Breast epithelium (tissue), 4 donors: ENCODE results near the gene CCDC38. TPM values are rescaled to one million over a fixed set of nuclear protein-coding genes. Genes with fewer than 3 reads are reported as not detected.

Source experiments
- DNase-seq, 2 donors: peaks; one replicate each; pipeline ENCODE4 v3.0.0-alpha.2; 2019; ENCODE audit warnings: low spot score in 2 of 2
- H3K27ac ChIP-seq, 2 donors: fragments of 200-600 bp; sonication (generic) in 1 of 2; one replicate each; pipeline ENCODE4 v1.5.1; 2016 to 2019; ENCODE audit warnings: mild to moderate bottlenecking in 1 of 2
- H3K27me3 ChIP-seq, 2 donors: fragments of 200-600 bp; sonication (generic) in 1 of 2; one replicate each; pipeline versions ENCODE4 v1.5.1 to v1.6.0; 2017 to 2019; ENCODE audit warnings: control low read depth in 1 of 2, mild to moderate bottlenecking in 1 of 2
- H3K36me3 ChIP-seq: fragments of 200-600 bp; one replicate; pipeline ENCODE4 v1.5.1; 2019
- H3K4me1 ChIP-seq, 2 donors: fragments of 200-600 bp; sonication (generic); one replicate each; pipeline ENCODE4 v1.5.1; 2016 to 2019; ENCODE audit warnings: control low read depth in 1 of 2
- H3K4me3 ChIP-seq, 3 donors: fragments of 200-600 bp; sonication (generic); 1 replicate in 2 of 3; 2 replicates in 1 of 3; pipeline ENCODE4 v1.5.1; 2016 to 2019; ENCODE audit warnings: mild to moderate bottlenecking in 3 of 3, moderate library complexity in 2 of 3
- H3K9me3 ChIP-seq, 2 donors: fragments of 200-600 bp; sonication (generic) in 1 of 2; one replicate each; pipeline ENCODE4 v1.5.1; 2016 to 2019; ENCODE audit warnings: control low read depth in 1 of 2
- POLR2A ChIP-seq: fragments of 450-650 bp; IDR thresholded peaks from one replicate; pipeline ENCODE4 v1.6.1; 2016; ENCODE audit warnings: antibody characterized with exemption, mild to moderate bottlenecking, moderate library complexity
- POLR2AphosphoS5 ChIP-seq, 3 donors: sonication (generic); formaldehyde crosslinking; IDR thresholded peaks; one replicate each; pipeline ENCODE4 v1.6.1; 2017; ENCODE audit warnings: antibody characterized with exemption in 3 of 3
- intact Hi-C: fragments of 100-400 bp; cut with DNase I; formaldehyde crosslinking; loops from one replicate; pipeline ENCODE4 v1.15.1; 2023; ENCODE audit warnings: low total_unique reads
- total RNA-seq, 3 donors: library from RNA; depleted of rRNA; stranded (reverse); fragments of >200 nt; gene quantifications; one replicate each; pipeline ENCODE4 v1.1.0, GENCODE V29; 2016
- TF ChIP-seq, protein P1 (sequence below), 3 donors: fragments of 450-650 bp; IDR thresholded peaks; one replicate each; pipeline ENCODE4 v1.5.1; 2016 to 2017; ENCODE audit warnings: antibody characterized with exemption in 3 of 3, mild to moderate bottlenecking in 3 of 3, moderate library complexity in 3 of 3

CCDC38 gene
- total RNA-seq, 3 donors from 2014 or later, result 0.73 TPM; not detected in 2

DNA sequence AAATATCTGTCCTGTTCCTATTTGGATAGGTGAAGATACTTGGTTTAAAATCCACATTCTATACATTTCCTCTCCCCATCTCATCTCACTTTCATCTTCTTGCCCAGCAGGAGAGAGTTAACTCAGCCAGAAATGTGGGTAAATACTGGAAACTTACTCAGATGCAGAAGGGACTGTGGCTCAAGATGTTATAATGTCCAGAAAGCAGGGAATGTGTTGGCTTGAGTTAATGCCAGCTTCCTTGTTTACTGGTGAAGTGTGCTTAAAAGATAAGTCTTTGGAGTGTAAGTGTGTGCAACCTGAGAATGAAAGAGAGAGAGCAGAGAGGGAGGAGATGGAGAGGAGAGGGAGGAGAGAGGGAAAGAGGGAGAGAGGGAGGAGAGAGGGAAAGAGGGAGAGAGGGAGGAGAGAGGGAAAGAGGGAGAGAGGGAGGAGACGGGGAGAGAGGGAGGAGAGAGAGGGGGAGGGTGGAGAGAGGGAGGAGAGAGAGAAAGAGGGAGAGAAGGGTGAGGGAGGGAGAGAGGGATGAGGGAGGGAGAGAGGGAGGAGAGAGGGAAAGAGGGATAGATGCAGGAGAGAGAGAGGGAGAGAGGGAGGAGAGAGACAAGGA is 105.7 kb downstream of the CCDC38 start:
- Histone ChIP-seq H3K4me1 (peaks cover 0 to 10% of the 10 kb centered on the region in 2 donors), H3K27ac (peak overlapping the region; percentile 14 to 53), H3K9me3 (no peaks in the 10 kb centered on the region), H3K27me3 (no peaks in the 10 kb centered on the region), H3K4me3 (no peak overlapping the region), H3K36me3 (no peaks in the 10 kb centered on the region)
- TF ChIP-seq, protein P1, sequence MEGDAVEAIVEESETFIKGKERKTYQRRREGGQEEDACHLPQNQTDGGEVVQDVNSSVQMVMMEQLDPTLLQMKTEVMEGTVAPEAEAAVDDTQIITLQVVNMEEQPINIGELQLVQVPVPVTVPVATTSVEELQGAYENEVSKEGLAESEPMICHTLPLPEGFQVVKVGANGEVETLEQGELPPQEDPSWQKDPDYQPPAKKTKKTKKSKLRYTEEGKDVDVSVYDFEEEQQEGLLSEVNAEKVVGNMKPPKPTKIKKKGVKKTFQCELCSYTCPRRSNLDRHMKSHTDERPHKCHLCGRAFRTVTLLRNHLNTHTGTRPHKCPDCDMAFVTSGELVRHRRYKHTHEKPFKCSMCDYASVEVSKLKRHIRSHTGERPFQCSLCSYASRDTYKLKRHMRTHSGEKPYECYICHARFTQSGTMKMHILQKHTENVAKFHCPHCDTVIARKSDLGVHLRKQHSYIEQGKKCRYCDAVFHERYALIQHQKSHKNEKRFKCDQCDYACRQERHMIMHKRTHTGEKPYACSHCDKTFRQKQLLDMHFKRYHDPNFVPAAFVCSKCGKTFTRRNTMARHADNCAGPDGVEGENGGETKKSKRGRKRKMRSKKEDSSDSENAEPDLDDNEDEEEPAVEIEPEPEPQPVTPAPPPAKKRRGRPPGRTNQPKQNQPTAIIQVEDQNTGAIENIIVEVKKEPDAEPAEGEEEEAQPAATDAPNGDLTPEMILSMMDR (IDR thresholded peaks at IDR 0.05), result no peak
- no peak for TF ChIP-seq POLR2A
- no peak for TF ChIP-seq POLR2AphosphoS5 (IDR thresholded peaks at IDR 0.05)
- no peak for DNase-seq
- intact Hi-C loops, result no loop called here

DNA sequence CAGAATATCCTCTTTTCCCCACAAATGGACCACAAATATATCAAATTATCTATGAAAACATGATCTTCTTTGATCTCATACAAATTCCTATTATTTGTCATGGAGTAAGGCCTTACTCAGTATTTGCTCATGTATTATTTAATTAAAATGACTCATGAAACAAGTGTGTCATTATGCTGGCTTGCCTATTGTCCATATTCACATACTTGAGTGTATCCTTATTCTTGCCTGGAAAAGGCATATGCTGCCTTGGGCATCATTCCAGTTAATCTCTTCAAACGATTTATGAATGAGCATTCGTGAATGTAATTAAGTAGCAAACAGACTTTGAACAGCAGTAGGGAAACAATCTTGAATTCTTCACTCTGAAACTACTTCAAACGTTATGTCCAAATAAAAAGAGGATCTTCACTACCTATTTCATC is 106.2 kb downstream of the CCDC38 start:
- Histone ChIP-seq H3K4me3 (no peak overlapping the region), H3K27me3 (no peaks in the 10 kb centered on the region), H3K27ac (peak overlapping the region; percentile 14 to 53), H3K9me3 (no peaks in the 10 kb centered on the region), H3K36me3 (no peaks in the 10 kb centered on the region), H3K4me1 (peaks cover 0 to 10% of the 10 kb centered on the region in 2 donors)
- TF ChIP-seq POLR2AphosphoS5 (IDR thresholded peaks at IDR 0.05) (no peak), POLR2A (no peak)
- TF ChIP-seq, protein P1 (IDR thresholded peaks at IDR 0.05), result no peak
- intact Hi-C loops, result no loop called here
- DNase-seq, result no peak

DNA sequence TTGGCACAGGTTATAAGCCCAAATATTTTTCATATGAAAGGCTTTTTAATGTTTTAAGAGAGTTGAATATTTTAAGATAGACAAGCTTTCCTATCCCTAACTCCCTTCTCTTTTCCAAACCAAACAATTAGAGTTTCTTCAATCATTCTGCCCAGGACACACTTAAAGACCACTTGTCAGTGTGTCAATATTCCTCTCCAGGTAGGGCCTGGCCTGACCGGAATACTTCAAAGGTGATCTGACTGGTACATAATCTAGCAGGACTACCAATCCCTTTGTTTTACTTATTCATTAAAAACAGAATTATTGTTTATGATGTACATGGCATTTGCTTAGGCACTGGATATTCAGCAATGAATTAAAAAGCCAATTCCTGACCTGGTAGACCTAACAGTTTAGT is 107.8 kb downstream of the CCDC38 start:
- H3K27ac ChIP-seq, result no peak overlapping the region

DNA sequence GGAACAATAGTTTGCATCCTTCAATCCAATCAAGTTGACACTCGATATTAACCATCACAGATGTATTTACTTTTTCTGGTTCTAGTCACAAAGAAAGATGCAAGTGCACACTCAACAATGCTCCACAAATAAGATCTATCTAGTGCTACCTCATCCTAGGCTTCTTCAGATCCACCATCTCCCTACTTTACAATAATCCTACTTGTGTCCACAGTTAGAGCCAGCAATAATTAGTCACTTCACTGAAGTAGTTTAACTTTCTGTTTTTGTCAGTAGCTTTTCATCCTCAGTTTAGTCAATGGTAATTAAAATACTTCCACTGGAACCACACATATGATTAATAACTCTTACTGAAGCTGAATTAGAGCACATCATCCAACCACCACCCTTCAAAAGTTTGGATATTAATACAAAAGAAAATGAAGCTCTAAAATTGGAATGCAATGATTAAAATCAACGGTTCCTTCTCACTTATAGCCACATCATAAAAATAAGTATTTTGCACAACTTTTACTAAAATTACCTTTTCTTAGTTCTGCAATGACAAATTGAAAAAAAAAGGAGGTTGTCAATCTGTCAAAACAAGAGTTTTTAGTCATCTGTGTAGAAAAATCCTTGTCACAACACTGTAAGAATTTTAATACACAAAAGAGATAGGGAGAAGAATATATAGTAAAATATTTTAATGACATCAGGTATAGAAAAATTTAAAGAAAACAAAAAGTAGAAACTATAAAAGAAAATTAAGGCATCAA is 111.9 kb downstream of the CCDC38 start:
- TF ChIP-seq POLR2A, result no peak
- TF ChIP-seq POLR2AphosphoS5 (IDR thresholded peaks at IDR 0.05), result no peak
- TF ChIP-seq, protein P1 (IDR thresholded peaks at IDR 0.05), result no peak
- Histone ChIP-seq H3K4me3 (no peak overlapping the region), H3K27ac (no peak overlapping the region)

More for the DNA sequence above, 107.8 kb downstream of the CCDC38 start:
- Histone ChIP-seq H3K9me3 (no peaks in the 10 kb centered on the region), H3K4me1 (peaks cover 0 to 10% of the 10 kb centered on the region in 2 donors), H3K36me3 (no peaks in the 10 kb centered on the region), H3K27me3 (no peaks in the 10 kb centered on the region), H3K4me3 (no peak overlapping the region)
- no peak for DNase-seq
- TF ChIP-seq POLR2AphosphoS5 (IDR thresholded peaks at IDR 0.05) (no peak), POLR2A (no peak)
- TF ChIP-seq, protein P1 (IDR thresholded peaks at IDR 0.05), result no peak
- intact Hi-C loops, result no loop called here

DNA sequence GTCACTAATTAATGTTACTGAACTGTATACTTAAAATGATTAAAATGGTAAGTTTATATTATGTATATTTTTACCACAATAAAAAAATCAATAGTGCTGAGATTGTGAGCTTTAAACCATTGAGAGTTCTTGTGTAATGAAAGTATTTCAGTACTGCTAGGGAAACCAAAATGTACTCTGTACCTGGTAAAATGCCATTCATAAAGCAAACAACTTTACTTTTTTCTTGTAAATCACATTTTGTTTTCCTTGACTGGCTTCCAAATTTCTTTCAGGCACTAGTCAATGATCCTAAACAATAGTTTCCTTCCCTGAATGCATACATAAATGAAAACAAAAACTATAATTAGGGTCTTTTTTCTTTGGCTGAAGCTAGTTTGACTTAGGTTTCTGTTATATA is 113.0 kb downstream of the CCDC38 start:
- Histone ChIP-seq H3K36me3 (no peaks in the 10 kb centered on the region), H3K4me1 (no peaks in the 10 kb centered on the region), H3K27me3 (no peaks in the 10 kb centered on the region), H3K9me3 (no peaks in the 10 kb centered on the region), H3K27ac (no peak overlapping the region), H3K4me3 (no peak overlapping the region)
- no peak for TF ChIP-seq POLR2AphosphoS5 (IDR thresholded peaks at IDR 0.05)
- TF ChIP-seq, protein P1 (IDR thresholded peaks at IDR 0.05), result no peak
- no peak for TF ChIP-seq POLR2A
- DNase-seq, result no peak
- intact Hi-C loops, result no loop called here

More for the DNA sequence above, 111.9 kb downstream of the CCDC38 start:
- intact Hi-C loops, result no loop called here
- DNase-seq, result no peak
- Histone ChIP-seq H3K36me3 (no peaks in the 10 kb centered on the region), H3K9me3 (no peaks in the 10 kb centered on the region), H3K4me1 (no peaks in the 10 kb centered on the region), H3K27me3 (no peaks in the 10 kb centered on the region)
